ENCODE results near the gene PHLPP1. TPM values are rescaled to one million over a fixed set of nuclear protein-coding genes. Genes with fewer than 3 reads are reported as not detected.

PHLPP1 gene
- total RNA-seq, 6 donors from 2014 or later = 8.2 to 15.5 (median 13.2) TPM

GRCh38 chr18:62682371-62682770, 33.0 kb upstream of the PHLPP1 start:
- WGBS, 2 donors = 67 to 77% methylated on average over 4 of the region's 4 CpGs
- no peaks in the 10 kb centered on the region for H3K9me3 ChIP-seq
- H3K36me3 ChIP-seq = no peaks in the 10 kb centered on the region
- H3K27ac ChIP-seq = no peak overlapping the region
- no peaks in the 10 kb centered on the region for H3K4me1 ChIP-seq
- no peak for DNase-seq
- ATAC-seq (ENCODE audit: low FRiP score in 2 of 2) = no peak
- H3K27me3 ChIP-seq = no peaks in the 10 kb centered on the region
- TF ChIP-seq POLR2A (IDR thresholded peaks at IDR 0.05) (no peak), CTCF (IDR thresholded peaks at IDR 0.05) (no peak), POLR2AphosphoS5 (IDR thresholded peaks at IDR 0.05) (no peak), EP300 (IDR thresholded peaks at IDR 0.05) (no peak)
- H3K4me3 ChIP-seq = no peak overlapping the region

- Histone ChIP-seq H3K9me3 (peaks cover 5 to 13% (median 8%) of the 10 kb centered on the region in 4 donors), H3K27me3 (no peaks in the 10 kb centered on the region), H3K36me3 (no peaks in the 10 kb centered on the region), H3K27ac (no peak overlapping the region), H3K4me3 (no peak overlapping the region), H3K4me1 (no peaks in the 10 kb centered on the region)
- ATAC-seq (ENCODE audit: low FRiP score in 2 of 2) = no peak
- no peak for TF ChIP-seq CTCF (IDR thresholded peaks at IDR 0.05)
- TF ChIP-seq EP300 (IDR thresholded peaks at IDR 0.05) = no peak
- no peak for TF ChIP-seq POLR2AphosphoS5 (IDR thresholded peaks at IDR 0.05)
- DNase-seq = no peak
- 75% methylated on average over 4 of the region's 4 CpGs for WGBS, 2 donors
Measured at GRCh38 chr18:62683935-62684334, 31.4 kb upstream of the PHLPP1 start.

GRCh38 chr18:62688743-62689317, 26.5 kb upstream of the PHLPP1 start:
- Histone ChIP-seq H3K9me3 (peaks cover 5 to 20% (median 11%) of the 10 kb centered on the region in 4 donors), H3K27me3 (no peaks in the 10 kb centered on the region), H3K27ac (no peak overlapping the region), H3K4me1 (no peaks in the 10 kb centered on the region), H3K4me3 (no peak overlapping the region), H3K36me3 (no peaks in the 10 kb centered on the region)
- ATAC-seq (ENCODE audit: low FRiP score in 2 of 2) (no peak), DNase-seq (no peak)
- TF ChIP-seq EP300 (IDR thresholded peaks at IDR 0.05) (no peak), POLR2AphosphoS5 (IDR thresholded peaks at IDR 0.05) (no peak), POLR2A (IDR thresholded peaks at IDR 0.05) (no peak), CTCF (IDR thresholded peaks at IDR 0.05) (no peak)
- WGBS, 2 donors = 92 to 96% methylated on average over 7 of the region's 7 CpGs

GRCh38 chr18:62690236-62690815, 25.0 kb upstream of the PHLPP1 start:
- no peaks in the 10 kb centered on the region for H3K36me3 ChIP-seq
- 67 to 76% methylated on average over 6 of the region's 6 CpGs for WGBS, 2 donors
- no peak overlapping the region for H3K4me3 ChIP-seq
- no peaks in the 10 kb centered on the region for H3K4me1 ChIP-seq
- H3K27me3 ChIP-seq = no peaks in the 10 kb centered on the region
- TF ChIP-seq POLR2A (IDR thresholded peaks at IDR 0.05) = no peak
- no peak overlapping the region for H3K27ac ChIP-seq
- no peak for ATAC-seq (ENCODE audit: low FRiP score in 2 of 2)
- H3K9me3 ChIP-seq = peaks cover 5 to 20% (median 11%) of the 10 kb centered on the region in 4 donors
- no peak for DNase-seq

- WGBS, 2 donors = 67 to 92% methylated on average over 1 of the region's 1 CpG
- H3K27ac ChIP-seq = no peak overlapping the region
- H3K36me3 ChIP-seq = no peaks in the 10 kb centered on the region
- TF ChIP-seq EP300 (IDR thresholded peaks at IDR 0.05) (no peak), CTCF (IDR thresholded peaks at IDR 0.05) (no peak), POLR2AphosphoS5 (IDR thresholded peaks at IDR 0.05) (no peak), POLR2A (IDR thresholded peaks at IDR 0.05) (no peak)
- no peaks in the 10 kb centered on the region for H3K4me1 ChIP-seq
- no peak for ATAC-seq (ENCODE audit: low FRiP score in 2 of 2)
- no peak for DNase-seq
- no peak overlapping the region for H3K4me3 ChIP-seq
- H3K9me3 ChIP-seq = peaks cover 0 to 10% (median 5%) of the 10 kb centered on the region in 4 donors
- no peaks in the 10 kb centered on the region for H3K27me3 ChIP-seq
Measured at GRCh38 chr18:62693659-62694058, 21.7 kb upstream of the PHLPP1 start.

Measured in upper lobe of left lung (tissue), 6 donors.